HepG2 (cell line): ENCODE data around the gene RRP8. TPM values are rescaled to one million over a fixed set of nuclear protein-coding genes. Genes with fewer than 3 reads are reported as not detected.

ENCODE experiments used
- ATF7 ChIP-seq, 2 experiments: fragments of 450-650 bp in 1 of 2; sonication (generic) in 1 of 2; formaldehyde crosslinking in 1 of 2; IDR thresholded peaks; 2 replicates each; pipeline versions ENCODE4 v1.4.0 to v1.6.1; 2016 to 2020; ENCODE audit warnings: antibody characterized with exemption in 1 of 2, mild to moderate bottlenecking in 1 of 2, missing genetic modification reagents in 1 of 2
- CENPT ChIP-seq: sonication (generic); formaldehyde crosslinking; IDR thresholded peaks from 2 replicates; pipeline ENCODE4 v1.8.0; 2022; ENCODE audit warnings: low read depth, mild to moderate bottlenecking, moderate library complexity, missing genetic modification reagents
- GZF1 ChIP-seq: sonication (generic); formaldehyde crosslinking; IDR thresholded peaks from 2 replicates; pipeline ENCODE4 v1.5.1; 2020; ENCODE audit warnings: mild to moderate bottlenecking, missing genetic modification reagents
- REPIN1 ChIP-seq: sonication (generic); formaldehyde crosslinking; IDR thresholded peaks from 2 replicates; pipeline ENCODE4 v1.8.0; 2022; ENCODE audit warnings: missing genetic modification reagents, low read depth, mild to moderate bottlenecking, borderline replicate concordance
- SOX6 ChIP-seq, 2 experiments: fragments of 450-650 bp in 1 of 2; sonication (generic) in 1 of 2; formaldehyde crosslinking in 1 of 2; IDR thresholded peaks; 2 replicates each; pipeline versions ENCODE4 v1.4.0 to v1.6.1; 2017 to 2020; ENCODE audit warnings: antibody characterized with exemption in 1 of 2, mild to moderate bottlenecking in 1 of 2, missing genetic modification reagents in 1 of 2
- ZNF782 ChIP-seq: sonication (generic); formaldehyde crosslinking; IDR thresholded peaks from 2 replicates; pipeline ENCODE4 v1.4.0; 2020; ENCODE audit warnings: missing genetic modification reagents, mild to moderate bottlenecking, borderline replicate concordance
- ZNF839 ChIP-seq: sonication (generic); formaldehyde crosslinking; IDR thresholded peaks from 2 replicates; pipeline ENCODE4 v1.4.0; 2020; ENCODE audit warnings: missing genetic modification reagents, mild to moderate bottlenecking, borderline replicate concordance
- polyA plus RNA-seq, 8 experiments: library from polyadenylated mRNA; depleted of rRNA in 3 of 8; stranded (reverse) in 7 of 8; unstranded in 1 of 8; fragments of >200 nt; fragmentation: Illumina TruSeq in 4 of 8; extraction: Trizol in 4 of 8; gene quantifications; 2 replicates each; pipeline versions ENCODE4 v1.2.1 to v1.2.3, GENCODE V29; 2011 to 2016; ENCODE audit warnings: low read depth in 4 of 8, missing spikeins in 1 of 8, mixed read lengths in 1 of 8; ENCODE audit not compliant: insufficient read depth in 1 of 8
- total RNA-seq, 5 experiments: library from RNA; depleted of rRNA; stranded (reverse); fragments of >200 nt; fragmentation: Illumina TruSeq; extraction: Trizol; gene quantifications; 2 replicates each; pipeline ENCODE4 v1.2.3, GENCODE V29; 2016; ENCODE audit warnings: low read depth in 1 of 5
- TF ChIP-seq, protein P1 (sequence below): sonication (generic); formaldehyde crosslinking; IDR thresholded peaks from 2 replicates; pipeline ENCODE4 v1.9.0; 2021; ENCODE audit warnings: missing genetic modification reagents, borderline replicate concordance
- TF ChIP-seq, protein P2 (sequence below): sonication (generic); formaldehyde crosslinking; IDR thresholded peaks from 2 replicates; pipeline ENCODE4 v1.8.1; 2023; ENCODE audit warnings: mild to moderate bottlenecking, moderate library complexity, missing genetic modification reagents
- TF ChIP-seq, protein P3 (sequence below): sonication (generic); formaldehyde crosslinking; IDR thresholded peaks from 2 replicates; pipeline ENCODE4 v1.9.0; 2021; ENCODE audit warnings: mild to moderate bottlenecking, missing genetic modification reagents

Gene RRP8
- total and polyA plus RNA-seq, 2 of the 13 experiments (the other 11 are each of a cell fraction or from before 2014, with no cell fraction given) = 7.2 to 21.6 TPM

DNA sequence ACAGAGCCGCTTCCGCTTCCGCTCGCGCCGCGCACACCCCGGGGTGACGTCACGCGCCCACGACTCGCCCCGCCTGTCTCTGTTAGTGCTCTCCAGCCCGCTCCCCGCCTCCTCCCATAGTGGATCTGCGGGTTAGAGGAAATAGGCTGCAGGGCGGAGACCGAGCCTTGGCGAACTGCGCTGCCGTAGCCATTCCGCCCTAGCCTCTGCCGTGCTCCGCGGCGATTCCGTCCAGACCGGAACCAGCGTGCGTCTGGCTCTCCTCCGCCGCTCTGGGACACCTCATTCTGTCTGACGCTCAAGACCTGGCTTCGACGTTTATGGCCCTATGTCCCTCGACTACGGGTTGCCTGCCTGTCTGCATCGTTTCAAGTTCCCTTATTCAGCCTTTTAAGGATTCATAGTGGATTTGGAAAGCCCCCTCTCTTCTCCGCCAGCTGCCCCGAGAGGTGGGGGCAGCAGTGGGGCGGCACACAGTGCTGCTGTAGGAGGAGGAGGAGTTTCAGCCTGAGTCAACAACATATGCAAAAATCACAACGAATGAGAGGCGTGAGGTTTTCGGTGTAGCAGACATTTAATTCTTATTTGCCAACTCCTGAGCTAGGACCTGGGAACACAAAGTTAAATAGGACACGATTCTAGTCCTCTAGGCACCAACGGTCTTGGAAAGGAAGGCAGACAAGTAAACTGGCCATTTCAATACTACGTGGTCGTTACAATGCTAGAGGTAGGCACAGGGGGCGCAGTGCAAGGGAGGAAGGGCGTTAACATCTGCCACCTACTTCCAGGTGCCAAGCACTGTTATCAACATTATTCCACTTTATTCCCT is 9.0 kb upstream of the RRP8 start, which contains the start of gene TAF10 (continued):
- peak; percentile 48; the same call in 1 of the 2 replicates for TF ChIP-seq CENPT (CRISPR knock-in tag)
- 0 out of 2 replicates have a peak, but pooled peaks have one; percentile 45 for TF ChIP-seq ZNF839 (CRISPR knock-in tag)
- TF ChIP-seq, protein P1, sequence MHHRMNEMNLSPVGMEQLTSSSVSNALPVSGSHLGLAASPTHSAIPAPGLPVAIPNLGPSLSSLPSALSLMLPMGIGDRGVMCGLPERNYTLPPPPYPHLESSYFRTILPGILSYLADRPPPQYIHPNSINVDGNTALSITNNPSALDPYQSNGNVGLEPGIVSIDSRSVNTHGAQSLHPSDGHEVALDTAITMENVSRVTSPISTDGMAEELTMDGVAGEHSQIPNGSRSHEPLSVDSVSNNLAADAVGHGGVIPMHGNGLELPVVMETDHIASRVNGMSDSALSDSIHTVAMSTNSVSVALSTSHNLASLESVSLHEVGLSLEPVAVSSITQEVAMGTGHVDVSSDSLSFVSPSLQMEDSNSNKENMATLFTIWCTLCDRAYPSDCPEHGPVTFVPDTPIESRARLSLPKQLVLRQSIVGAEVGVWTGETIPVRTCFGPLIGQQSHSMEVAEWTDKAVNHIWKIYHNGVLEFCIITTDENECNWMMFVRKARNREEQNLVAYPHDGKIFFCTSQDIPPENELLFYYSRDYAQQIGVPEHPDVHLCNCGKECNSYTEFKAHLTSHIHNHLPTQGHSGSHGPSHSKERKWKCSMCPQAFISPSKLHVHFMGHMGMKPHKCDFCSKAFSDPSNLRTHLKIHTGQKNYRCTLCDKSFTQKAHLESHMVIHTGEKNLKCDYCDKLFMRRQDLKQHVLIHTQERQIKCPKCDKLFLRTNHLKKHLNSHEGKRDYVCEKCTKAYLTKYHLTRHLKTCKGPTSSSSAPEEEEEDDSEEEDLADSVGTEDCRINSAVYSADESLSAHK = no peak
- TF ChIP-seq, protein P2, sequence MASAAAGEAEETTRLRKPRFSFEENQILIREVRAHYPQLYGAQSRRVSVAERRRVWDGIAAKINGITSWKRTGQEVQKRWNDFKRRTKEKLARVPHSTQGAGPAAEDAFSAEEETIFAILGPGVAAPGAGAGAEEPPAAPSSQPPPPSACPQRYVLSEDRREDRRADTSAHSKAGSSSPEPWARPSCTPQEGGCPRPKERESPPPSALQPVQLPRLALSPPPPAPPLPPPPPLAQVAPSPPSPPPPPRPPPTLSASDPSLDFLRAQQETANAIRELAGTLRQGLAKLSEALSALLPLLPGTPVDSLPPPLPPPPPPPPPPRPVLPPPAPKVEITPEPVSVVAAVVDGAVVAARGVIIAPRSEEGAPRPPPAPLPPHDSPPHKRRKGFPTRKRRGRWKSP = no peak; the same call in 1 of the 2 replicates
- TF ChIP-seq, protein P3, sequence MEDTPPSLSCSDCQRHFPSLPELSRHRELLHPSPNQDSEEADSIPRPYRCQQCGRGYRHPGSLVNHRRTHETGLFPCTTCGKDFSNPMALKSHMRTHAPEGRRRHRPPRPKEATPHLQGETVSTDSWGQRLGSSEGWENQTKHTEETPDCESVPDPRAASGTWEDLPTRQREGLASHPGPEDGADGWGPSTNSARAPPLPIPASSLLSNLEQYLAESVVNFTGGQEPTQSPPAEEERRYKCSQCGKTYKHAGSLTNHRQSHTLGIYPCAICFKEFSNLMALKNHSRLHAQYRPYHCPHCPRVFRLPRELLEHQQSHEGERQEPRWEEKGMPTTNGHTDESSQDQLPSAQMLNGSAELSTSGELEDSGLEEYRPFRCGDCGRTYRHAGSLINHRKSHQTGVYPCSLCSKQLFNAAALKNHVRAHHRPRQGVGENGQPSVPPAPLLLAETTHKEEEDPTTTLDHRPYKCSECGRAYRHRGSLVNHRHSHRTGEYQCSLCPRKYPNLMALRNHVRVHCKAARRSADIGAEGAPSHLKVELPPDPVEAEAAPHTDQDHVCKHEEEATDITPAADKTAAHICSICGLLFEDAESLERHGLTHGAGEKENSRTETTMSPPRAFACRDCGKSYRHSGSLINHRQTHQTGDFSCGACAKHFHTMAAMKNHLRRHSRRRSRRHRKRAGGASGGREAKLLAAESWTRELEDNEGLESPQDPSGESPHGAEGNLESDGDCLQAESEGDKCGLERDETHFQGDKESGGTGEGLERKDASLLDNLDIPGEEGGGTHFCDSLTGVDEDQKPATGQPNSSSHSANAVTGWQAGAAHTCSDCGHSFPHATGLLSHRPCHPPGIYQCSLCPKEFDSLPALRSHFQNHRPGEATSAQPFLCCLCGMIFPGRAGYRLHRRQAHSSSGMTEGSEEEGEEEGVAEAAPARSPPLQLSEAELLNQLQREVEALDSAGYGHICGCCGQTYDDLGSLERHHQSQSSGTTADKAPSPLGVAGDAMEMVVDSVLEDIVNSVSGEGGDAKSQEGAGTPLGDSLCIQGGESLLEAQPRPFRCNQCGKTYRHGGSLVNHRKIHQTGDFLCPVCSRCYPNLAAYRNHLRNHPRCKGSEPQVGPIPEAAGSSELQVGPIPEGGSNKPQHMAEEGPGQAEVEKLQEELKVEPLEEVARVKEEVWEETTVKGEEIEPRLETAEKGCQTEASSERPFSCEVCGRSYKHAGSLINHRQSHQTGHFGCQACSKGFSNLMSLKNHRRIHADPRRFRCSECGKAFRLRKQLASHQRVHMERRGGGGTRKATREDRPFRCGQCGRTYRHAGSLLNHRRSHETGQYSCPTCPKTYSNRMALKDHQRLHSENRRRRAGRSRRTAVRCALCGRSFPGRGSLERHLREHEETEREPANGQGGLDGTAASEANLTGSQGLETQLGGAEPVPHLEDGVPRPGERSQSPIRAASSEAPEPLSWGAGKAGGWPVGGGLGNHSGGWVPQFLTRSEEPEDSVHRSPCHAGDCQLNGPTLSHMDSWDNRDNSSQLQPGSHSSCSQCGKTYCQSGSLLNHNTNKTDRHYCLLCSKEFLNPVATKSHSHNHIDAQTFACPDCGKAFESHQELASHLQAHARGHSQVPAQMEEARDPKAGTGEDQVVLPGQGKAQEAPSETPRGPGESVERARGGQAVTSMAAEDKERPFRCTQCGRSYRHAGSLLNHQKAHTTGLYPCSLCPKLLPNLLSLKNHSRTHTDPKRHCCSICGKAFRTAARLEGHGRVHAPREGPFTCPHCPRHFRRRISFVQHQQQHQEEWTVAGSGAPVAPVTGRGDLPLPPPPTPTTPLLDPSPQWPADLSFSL = no peak
- TF ChIP-seq GZF1 (CRISPR knock-in tag) = peak; percentile 77; the same call in 1 of the 2 replicates
- TF ChIP-seq SOX6 (IDR thresholded peaks at IDR 0.05) = no peak
- peak; percentile 62 for TF ChIP-seq SOX6 (CRISPR knock-in tag; IDR thresholded peaks at IDR 0.05)
- peak; percentile 86; the same call in 1 of the 2 replicates for TF ChIP-seq REPIN1
- peak; percentile 89 for TF ChIP-seq ATF7 (IDR thresholded peaks at IDR 0.05)
- TF ChIP-seq ATF7 (CRISPR knock-in tag; IDR thresholded peaks at IDR 0.05) = peak; percentile 81; the same call in 1 of the 2 replicates
- TF ChIP-seq ZNF782 (CRISPR knock-in tag) = peak; percentile 78; the same call in 1 of the 2 replicates
